Neural progenitor cell (in vitro differentiated cells): Measurements from ENCODE around the gene DEDD2.

Source experiments
- EZH2 ChIP-seq: fragments of 200-600 bp; sonication (generic); IDR thresholded peaks from 2 replicates; pipeline ENCODE4 v1.6.1; 2017; ENCODE audit warnings: antibody characterized with exemption, mild to moderate bottlenecking, moderate library complexity
- EZH2phosphoT487 ChIP-seq: fragments of 200-600 bp; sonication (generic); IDR thresholded peaks from 2 replicates; pipeline ENCODE4 v1.6.1; 2017; ENCODE audit warnings: antibody characterized with exemption
- TF ChIP-seq, protein P1 (sequence below): fragments of 200-600 bp; sonication (generic); IDR thresholded peaks from 2 replicates; pipeline ENCODE4 v1.5.1; 2017; ENCODE audit warnings: antibody characterized with exemption, mild to moderate bottlenecking

DNA sequence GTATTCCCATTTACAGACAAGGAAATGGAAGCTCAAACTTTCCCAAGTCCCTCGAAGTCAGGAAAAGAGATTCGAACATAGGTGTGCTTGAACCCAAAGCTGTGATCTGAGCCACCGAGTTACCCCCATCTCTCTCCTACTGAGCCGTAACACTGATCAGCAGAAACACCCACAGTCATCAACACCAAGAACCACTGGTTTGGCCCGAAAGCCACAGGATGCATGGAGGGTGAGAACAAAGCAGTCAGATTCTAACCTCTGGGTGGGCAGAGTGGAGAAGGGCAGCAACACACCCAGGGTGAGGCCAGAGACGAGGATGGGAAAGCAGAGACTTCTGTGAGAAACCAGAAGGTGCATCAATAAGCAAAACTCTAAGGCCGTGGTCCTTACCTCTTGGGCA, 57.5 kb downstream of the DEDD2 start:
- TF ChIP-seq, protein P1, sequence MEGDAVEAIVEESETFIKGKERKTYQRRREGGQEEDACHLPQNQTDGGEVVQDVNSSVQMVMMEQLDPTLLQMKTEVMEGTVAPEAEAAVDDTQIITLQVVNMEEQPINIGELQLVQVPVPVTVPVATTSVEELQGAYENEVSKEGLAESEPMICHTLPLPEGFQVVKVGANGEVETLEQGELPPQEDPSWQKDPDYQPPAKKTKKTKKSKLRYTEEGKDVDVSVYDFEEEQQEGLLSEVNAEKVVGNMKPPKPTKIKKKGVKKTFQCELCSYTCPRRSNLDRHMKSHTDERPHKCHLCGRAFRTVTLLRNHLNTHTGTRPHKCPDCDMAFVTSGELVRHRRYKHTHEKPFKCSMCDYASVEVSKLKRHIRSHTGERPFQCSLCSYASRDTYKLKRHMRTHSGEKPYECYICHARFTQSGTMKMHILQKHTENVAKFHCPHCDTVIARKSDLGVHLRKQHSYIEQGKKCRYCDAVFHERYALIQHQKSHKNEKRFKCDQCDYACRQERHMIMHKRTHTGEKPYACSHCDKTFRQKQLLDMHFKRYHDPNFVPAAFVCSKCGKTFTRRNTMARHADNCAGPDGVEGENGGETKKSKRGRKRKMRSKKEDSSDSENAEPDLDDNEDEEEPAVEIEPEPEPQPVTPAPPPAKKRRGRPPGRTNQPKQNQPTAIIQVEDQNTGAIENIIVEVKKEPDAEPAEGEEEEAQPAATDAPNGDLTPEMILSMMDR: no peak
- TF ChIP-seq EZH2 (no peak), EZH2phosphoT487 (no peak)
